ENCODE data around the gene TIMM10.

Gene TIMM10

GRCh38 chr11:57482782-57483561, 47.6 kb downstream of the TIMM10 start:
- DNase-seq (ENCODE audit: low read depth): no peak

GRCh38 chr11:57481915-57482781, 48.4 kb downstream of the TIMM10 start:
- no peak for DNase-seq (ENCODE audit: low read depth)

- DNase-seq (ENCODE audit: low read depth): no peak
Observed at GRCh38 chr11:57481315-57481714, 49.2 kb downstream of the TIMM10 start.

- no peak for DNase-seq (ENCODE audit: low read depth)
Observed at GRCh38 chr11:57480409-57481137, 50.0 kb downstream of the TIMM10 start.

- DNase-seq (ENCODE audit: low read depth): no peak
Observed at GRCh38 chr11:57479911-57480310, 50.6 kb downstream of the TIMM10 start.

- DNase-seq (ENCODE audit: low read depth): no peak
Observed at GRCh38 chr11:57479021-57479663, 51.4 kb downstream of the TIMM10 start.
